Skin of body (tissue), 2 donors: ENCODE results near the gene THOP1. TPM values are rescaled to one million over a fixed set of nuclear protein-coding genes. Genes with fewer than 3 reads are reported as not detected.
"Not testable (repeated sequence)": the region's sequence is repeated elsewhere in the genome, so short reads cannot be mapped to it uniquely, and the experiment has no call there.

Source experiments
- DNase-seq: peaks from one replicate; lab custom pipeline; 2025; lab: John Stamatoyannopoulos, UW
- total RNA-seq: library from RNA; depleted of rRNA; stranded (reverse); fragments of >200 nt; gene quantifications from one replicate; pipeline ENCODE4 v1.2.3, GENCODE V29; 2014

Gene THOP1
- total RNA-seq, 1 donor from 2014 or later = 38.9 TPM

GRCh38 chr19:2815923-2816322, 30.6 kb downstream of the THOP1 start:
- DNase-seq = no peak

GRCh38 chr19:2816641-2817040, 31.3 kb downstream of the THOP1 start:
- no peak for DNase-seq

DNA sequence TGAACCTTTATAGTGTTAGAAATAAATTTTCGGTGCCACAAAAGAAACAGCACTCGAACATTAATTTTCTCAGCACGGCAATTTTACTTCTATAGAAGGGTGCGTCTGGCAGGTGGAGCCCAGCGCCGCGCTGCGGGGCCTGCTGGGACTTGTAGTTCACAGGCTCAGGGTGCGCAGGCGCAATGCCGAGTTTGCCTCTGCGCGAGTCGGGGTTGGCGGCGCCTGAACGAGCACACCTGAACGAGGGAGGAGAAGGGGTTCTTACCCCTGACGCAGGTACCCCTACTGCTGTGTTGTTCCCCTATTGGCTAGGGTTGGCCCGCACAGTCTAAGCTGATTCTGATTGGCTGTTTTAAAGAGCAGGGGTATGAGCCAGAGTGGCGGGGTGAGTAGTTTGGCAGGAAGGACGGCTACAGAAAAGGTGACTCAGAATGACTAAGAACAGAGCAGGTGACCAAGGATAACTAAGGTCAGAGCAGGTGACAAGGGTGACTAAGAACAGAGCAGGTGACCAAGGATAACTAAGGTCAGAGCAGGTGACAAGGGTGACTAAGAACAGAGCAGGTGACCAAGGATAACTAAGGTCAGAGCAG, 32.0 kb downstream of the THOP1 start:
- not testable (repeated sequence) for DNase-seq

DNA sequence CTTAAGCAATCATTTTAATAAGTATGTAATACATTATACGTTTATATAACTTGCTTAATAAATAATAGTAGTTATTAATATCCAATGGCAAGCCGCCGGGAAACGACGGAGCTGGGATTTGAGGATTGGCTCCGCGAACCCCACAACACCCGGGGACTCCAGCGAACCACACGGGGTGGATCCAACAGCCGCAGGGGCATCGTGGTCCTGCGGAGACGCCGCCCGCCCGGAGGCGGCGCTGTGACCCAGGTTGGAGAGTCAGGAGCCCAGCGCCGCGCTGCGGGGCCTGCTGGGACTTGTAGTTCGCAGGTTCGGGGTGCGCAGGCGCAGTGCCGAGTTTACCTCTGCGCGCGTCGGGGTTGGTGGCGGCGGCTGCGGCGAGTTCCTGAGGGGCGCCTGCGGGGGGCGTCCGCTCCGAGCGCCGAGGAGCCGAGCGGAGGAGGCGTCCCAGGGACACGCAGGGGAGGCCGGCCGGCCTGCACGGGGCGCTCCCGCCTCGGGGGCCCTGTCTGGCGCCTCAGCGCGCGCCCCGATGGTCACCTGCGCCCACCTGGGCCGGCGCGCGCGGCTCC, 34.3 kb downstream of the THOP1 start, which contains the start of gene ZNF554:
Gene ZNF554 (plus strand): TSS at position 329 of the 572 bp plus-strand sequence. CDS start 204 bp downstream, at position 533.
- DNase-seq = peak; percentile 89

GRCh38 chr19:2820112-2820702, 34.9 kb downstream of the THOP1 start:
- no peak for DNase-seq

- DNase-seq = no peak
Observed at GRCh38 chr19:2822846-2823245, 37.5 kb downstream of the THOP1 start.

DNA sequence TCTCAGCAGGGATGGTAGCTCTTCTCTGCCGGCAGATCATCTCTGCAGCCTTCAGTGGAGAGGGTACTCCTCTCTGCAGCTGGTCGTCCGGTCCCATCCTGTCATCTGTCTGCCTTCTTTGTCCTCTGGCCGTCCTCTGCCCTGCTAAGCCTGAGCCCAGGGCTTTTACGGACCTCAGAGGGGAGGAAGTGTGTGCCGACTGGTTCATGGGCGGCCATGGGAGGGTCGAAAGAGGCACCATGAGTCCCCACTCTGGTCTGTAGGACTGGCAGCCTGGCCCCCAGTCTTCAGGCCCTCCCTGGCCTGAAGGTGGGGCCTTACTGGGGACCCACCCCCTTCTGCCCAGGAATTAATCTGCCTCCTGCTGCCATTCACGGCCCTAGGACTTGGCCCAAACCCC, 38.3 kb downstream of the THOP1 start:
- DNase-seq = no peak

DNA sequence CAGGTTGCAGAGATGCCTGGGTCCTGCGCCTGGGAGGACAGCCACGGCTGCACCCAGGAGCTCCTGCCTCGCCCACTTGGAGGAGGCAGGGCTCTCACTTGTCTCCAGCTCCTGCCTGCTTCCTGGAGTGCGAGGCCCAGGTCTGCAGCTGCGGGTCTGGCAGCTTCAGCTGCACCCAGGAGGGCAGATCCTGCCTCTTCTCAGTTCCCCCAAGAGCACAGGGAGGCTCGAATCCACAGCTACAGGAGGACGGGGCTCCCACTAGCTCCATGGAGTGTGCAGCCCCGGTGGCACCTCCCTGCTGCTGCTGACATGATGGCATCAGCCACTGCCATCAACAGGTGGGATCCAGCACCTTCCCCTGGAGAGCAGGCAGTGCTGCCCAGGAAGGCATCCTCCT, 38.8 kb downstream of the THOP1 start:
- no peak for DNase-seq

- DNase-seq = no peak
Observed at GRCh38 chr19:2827022-2827421, 41.7 kb downstream of the THOP1 start.

DNA sequence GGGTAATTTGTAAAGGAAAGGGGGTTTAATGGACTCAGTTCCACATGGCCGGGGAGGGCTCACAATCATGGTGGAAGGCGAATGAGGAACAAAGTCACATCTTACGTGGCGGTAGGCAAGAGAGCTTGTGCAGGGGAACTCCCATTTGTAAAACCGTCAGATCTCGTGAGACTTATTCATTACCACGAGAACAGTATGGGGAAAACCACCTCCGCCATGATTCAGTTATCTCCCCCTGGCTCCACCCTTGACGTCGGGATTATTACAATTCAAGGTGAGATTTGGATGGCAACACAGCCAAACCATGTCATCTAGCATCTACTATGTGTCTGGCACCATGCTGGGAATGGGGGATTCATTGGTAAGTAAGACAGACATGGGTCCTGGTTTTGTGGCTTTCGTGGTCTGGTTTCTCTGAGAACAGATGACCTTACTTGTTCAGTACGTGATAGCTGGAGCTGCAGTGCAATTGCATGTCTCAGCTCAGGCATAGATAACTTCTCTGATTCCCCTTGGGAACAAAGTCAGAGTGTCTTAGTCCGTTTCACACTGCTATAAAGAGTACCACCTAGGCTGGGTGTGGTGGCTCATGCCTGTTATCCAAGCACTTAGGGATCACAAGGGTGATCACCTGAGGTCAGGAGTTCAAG, 42.7 kb downstream of the THOP1 start:
- no peak for DNase-seq

- DNase-seq = no peak
Observed at GRCh38 chr19:2834294-2834871, 49.1 kb downstream of the THOP1 start.

GRCh38 chr19:2837430-2837829, 52.1 kb downstream of the THOP1 start:
- DNase-seq = no peak

- DNase-seq = peak; percentile 99
Observed at GRCh38 chr19:2840794-2841791, 55.8 kb downstream of the THOP1 start, which contains the start of gene ZNF555. ZNF555 (plus strand) TSS chr19:2841475; CDS start chr19:2841573, 98 bp downstream.

GRCh38 chr19:2841855-2842574, 56.7 kb downstream of the THOP1 start:
- no peak for DNase-seq

DNA sequence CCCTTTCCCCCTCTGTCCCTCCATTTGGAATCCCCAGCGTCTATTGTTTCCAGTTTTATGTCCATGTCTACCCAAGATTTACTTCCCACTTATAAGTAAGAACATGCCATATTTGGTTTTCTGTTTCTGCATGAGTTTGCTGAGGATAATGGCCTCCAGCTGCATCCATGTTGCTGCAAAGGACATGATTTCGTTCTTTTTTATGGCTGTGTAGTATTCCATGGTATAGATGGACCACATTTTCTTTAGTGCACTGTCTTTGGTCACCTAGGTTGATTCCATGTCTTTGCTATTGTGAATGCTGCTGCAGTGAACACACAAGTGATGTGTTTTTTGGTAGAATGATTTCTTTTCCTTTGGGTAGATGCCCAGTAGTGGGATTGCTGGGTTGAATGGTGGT, 59.8 kb downstream of the THOP1 start:
- no peak for DNase-seq

GRCh38 chr19:2846180-2846894, 61.0 kb downstream of the THOP1 start:
- DNase-seq = no peak

DNA sequence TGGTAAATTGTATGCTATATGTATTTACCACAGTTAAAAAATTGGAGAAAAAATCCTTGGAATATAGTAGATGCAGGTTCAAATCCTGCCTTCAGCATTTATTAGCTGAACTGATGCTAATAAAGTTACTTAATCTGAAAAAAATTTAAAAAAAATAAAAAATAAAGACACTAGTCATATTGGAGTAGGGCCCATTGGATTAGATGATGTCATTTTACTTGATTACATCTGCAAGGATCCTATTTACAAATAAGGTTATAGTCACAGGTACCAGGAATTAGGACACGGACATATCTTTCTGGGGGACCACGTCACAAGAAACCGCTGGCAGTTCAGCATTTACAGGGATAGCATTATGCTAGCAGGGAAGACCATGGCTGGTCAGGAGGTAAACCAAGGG, 62.2 kb downstream of the THOP1 start:
- DNase-seq = no peak

- DNase-seq = no peak
Observed at GRCh38 chr19:2848616-2849015, 63.3 kb downstream of the THOP1 start.

GRCh38 chr19:2850256-2850925, 65.1 kb downstream of the THOP1 start:
- DNase-seq = no peak
